ENCODE results near the gene TTC28. TPM values are rescaled to one million over a fixed set of nuclear protein-coding genes. Genes with fewer than 3 reads are reported as not detected.

TTC28 gene
- total and polyA plus RNA-seq, 12 donors: 3.4 to 75.6 (median 28.6) TPM

- TF ChIP-seq POLR2A (IDR thresholded peaks at IDR 0.05) (no peak), CTCF (IDR thresholded peaks at IDR 0.05) (no peak)
- no peak for DNase-seq
- Histone ChIP-seq H3K4me1 (replicated peaks in 1 of 2) (no peaks in the 10 kb centered on the region), H3K9me3 (replicated peaks in 1 of 3) (no peaks in the 10 kb centered on the region), H3K27me3 (no peaks in the 10 kb centered on the region), H3K27ac (no peak overlapping the region), H3K36me3 (replicated peaks in 1 of 2) (no peaks in the 10 kb centered on the region), H3K4me3 (no peak overlapping the region)
- intact Hi-C loops (cut with DNase I): no loop called here
- 78 to 90% (median 83%) methylated on average over 3 of the region's 3 CpGs for WGBS, 4 donors
Observed at GRCh38 chr22:28282405-28283067, 397.1 kb downstream of the TTC28 start.

- TF ChIP-seq POLR2A (IDR thresholded peaks at IDR 0.05) (no peak), CTCF (IDR thresholded peaks at IDR 0.05) (no peak)
- H3K4me1 ChIP-seq (replicated peaks in 1 of 2): no peaks in the 10 kb centered on the region
- 96 to 99% (median 98%) methylated on average over 2 of the region's 2 CpGs for WGBS, 4 donors
- DNase-seq: no peak
- no peaks in the 10 kb centered on the region for H3K27me3 ChIP-seq
- no peaks in the 10 kb centered on the region for H3K36me3 ChIP-seq (replicated peaks in 1 of 2)
- intact Hi-C loops (cut with DNase I): no loop called here
- H3K9me3 ChIP-seq (replicated peaks in 1 of 3): no peaks in the 10 kb centered on the region
- no peak overlapping the region for H3K4me3 ChIP-seq
- H3K27ac ChIP-seq: no peak overlapping the region
Observed at GRCh38 chr22:28279888-28280287, 399.8 kb downstream of the TTC28 start.

- 80 to 94% (median 81%) methylated on average over 2 of the region's 2 CpGs for WGBS, 4 donors
- Histone ChIP-seq H3K27ac (no peak overlapping the region), H3K4me1 (replicated peaks in 1 of 2) (peaks cover 4 to 12% of the 10 kb centered on the region in 2 donors), H3K27me3 (no peaks in the 10 kb centered on the region), H3K36me3 (replicated peaks in 1 of 2) (no peaks in the 10 kb centered on the region), H3K9me3 (replicated peaks in 1 of 3) (no peaks in the 10 kb centered on the region), H3K4me3 (no peak overlapping the region)
- intact Hi-C loops (cut with DNase I): no loop called here
- DNase-seq: no peak
- TF ChIP-seq CTCF (IDR thresholded peaks at IDR 0.05) (no peak), POLR2A (IDR thresholded peaks at IDR 0.05) (no peak)
Observed at GRCh38 chr22:28269277-28269676, 410.4 kb downstream of the TTC28 start.

- intact Hi-C loops (cut with DNase I): no loop called here
- no peak overlapping the region for H3K4me3 ChIP-seq
- 78 to 83% (median 82%) methylated on average over 5 of the region's 5 CpGs for WGBS, 4 donors
- H3K36me3 ChIP-seq (replicated peaks in 1 of 2): no peaks in the 10 kb centered on the region
- no peak for TF ChIP-seq CTCF (IDR thresholded peaks at IDR 0.05)
- no peak for TF ChIP-seq POLR2A (IDR thresholded peaks at IDR 0.05)
- no peaks in the 10 kb centered on the region for H3K27me3 ChIP-seq
- no peak overlapping the region for H3K27ac ChIP-seq
- no peak for DNase-seq
- peaks cover 4 to 12% of the 10 kb centered on the region in 2 donors for H3K4me1 ChIP-seq (replicated peaks in 1 of 2)
- H3K9me3 ChIP-seq (replicated peaks in 1 of 3): no peaks in the 10 kb centered on the region
Observed at GRCh38 chr22:28268850-28269249, 410.8 kb downstream of the TTC28 start.
